Measurements from ENCODE around the gene OR10A5. TPM values are rescaled to one million over a fixed set of nuclear protein-coding genes. Genes with fewer than 3 reads are reported as not detected.

The OR10A5 gene
- total RNA-seq, 3 donors from 2014 or later, result not detected

DNA sequence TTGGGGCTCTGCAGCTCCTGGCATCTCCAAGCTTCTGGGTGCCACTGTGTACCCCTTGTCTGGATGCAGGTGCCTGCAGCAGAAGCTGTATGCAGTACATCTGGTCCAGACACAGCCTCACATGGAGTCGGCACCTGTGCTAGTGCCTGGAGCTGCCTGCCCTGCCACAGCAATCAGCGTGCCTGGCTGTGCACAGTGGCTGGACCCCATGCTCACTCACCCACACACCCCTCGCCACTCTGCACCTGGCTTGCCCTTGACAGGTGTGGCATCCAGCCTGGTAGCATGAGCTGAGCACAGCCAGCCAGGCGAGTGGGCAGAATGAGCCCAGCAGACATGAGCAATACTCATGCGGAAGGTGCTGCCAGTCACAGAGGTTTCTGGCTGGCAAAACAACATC, 26.5 kb upstream of the OR10A5 start:
- H3K4me3 ChIP-seq, result no peak overlapping the region
- H3K4me1 ChIP-seq (ENCODE audit: low read depth), result no peaks in the 10 kb centered on the region
- intact Hi-C loops (cut with DNase I, micrococcal nuclease), result no loop called here
- TF ChIP-seq, protein P1, sequence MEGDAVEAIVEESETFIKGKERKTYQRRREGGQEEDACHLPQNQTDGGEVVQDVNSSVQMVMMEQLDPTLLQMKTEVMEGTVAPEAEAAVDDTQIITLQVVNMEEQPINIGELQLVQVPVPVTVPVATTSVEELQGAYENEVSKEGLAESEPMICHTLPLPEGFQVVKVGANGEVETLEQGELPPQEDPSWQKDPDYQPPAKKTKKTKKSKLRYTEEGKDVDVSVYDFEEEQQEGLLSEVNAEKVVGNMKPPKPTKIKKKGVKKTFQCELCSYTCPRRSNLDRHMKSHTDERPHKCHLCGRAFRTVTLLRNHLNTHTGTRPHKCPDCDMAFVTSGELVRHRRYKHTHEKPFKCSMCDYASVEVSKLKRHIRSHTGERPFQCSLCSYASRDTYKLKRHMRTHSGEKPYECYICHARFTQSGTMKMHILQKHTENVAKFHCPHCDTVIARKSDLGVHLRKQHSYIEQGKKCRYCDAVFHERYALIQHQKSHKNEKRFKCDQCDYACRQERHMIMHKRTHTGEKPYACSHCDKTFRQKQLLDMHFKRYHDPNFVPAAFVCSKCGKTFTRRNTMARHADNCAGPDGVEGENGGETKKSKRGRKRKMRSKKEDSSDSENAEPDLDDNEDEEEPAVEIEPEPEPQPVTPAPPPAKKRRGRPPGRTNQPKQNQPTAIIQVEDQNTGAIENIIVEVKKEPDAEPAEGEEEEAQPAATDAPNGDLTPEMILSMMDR (IDR thresholded peaks at IDR 0.05), result no peak
- no peaks in the 10 kb centered on the region for H3K36me3 ChIP-seq (ENCODE audit: low read depth)
- DNase-seq (no peak), ATAC-seq (no peak)
- H3K9me3 ChIP-seq, result no peaks in the 10 kb centered on the region

GRCh38 chr11:6824136-6824823, 21.2 kb upstream of the OR10A5 start:
- TF ChIP-seq, protein P1 (IDR thresholded peaks at IDR 0.05), result no peak
- H3K9me3 ChIP-seq, result no peaks in the 10 kb centered on the region
- H3K4me1 ChIP-seq (ENCODE audit: low read depth), result no peaks in the 10 kb centered on the region
- DNase-seq (no peak), ATAC-seq (no peak)
- H3K4me3 ChIP-seq, result no peak overlapping the region
- intact Hi-C loops (cut with DNase I, micrococcal nuclease), result no loop called here
- no peaks in the 10 kb centered on the region for H3K36me3 ChIP-seq (ENCODE audit: low read depth)

- Histone ChIP-seq H3K9me3 (no peaks in the 10 kb centered on the region), H3K4me1 (ENCODE audit: low read depth) (no peaks in the 10 kb centered on the region), H3K36me3 (ENCODE audit: low read depth) (no peaks in the 10 kb centered on the region), H3K4me3 (no peak overlapping the region)
- TF ChIP-seq, protein P1 (IDR thresholded peaks at IDR 0.05), result no peak
- no peak for DNase-seq
- intact Hi-C loops (cut with DNase I, micrococcal nuclease), result no loop called here
- ATAC-seq, result no peak
Measured at GRCh38 chr11:6825231-6825744, 20.2 kb upstream of the OR10A5 start.

GRCh38 chr11:6828103-6828502, 17.4 kb upstream of the OR10A5 start:
- no peaks in the 10 kb centered on the region for H3K4me1 ChIP-seq (ENCODE audit: low read depth)
- DNase-seq (no peak), ATAC-seq (no peak)
- intact Hi-C loops (cut with DNase I, micrococcal nuclease), result no loop called here
- TF ChIP-seq, protein P1 (IDR thresholded peaks at IDR 0.05), result no peak
- H3K9me3 ChIP-seq, result no peaks in the 10 kb centered on the region
- no peaks in the 10 kb centered on the region for H3K36me3 ChIP-seq (ENCODE audit: low read depth)
- H3K4me3 ChIP-seq, result no peak overlapping the region

- Histone ChIP-seq H3K4me3 (no peak overlapping the region), H3K36me3 (ENCODE audit: low read depth) (no peaks in the 10 kb centered on the region), H3K9me3 (no peaks in the 10 kb centered on the region), H3K4me1 (ENCODE audit: low read depth) (no peaks in the 10 kb centered on the region)
- ATAC-seq, result no peak
- intact Hi-C loops (cut with DNase I, micrococcal nuclease), result no loop called here
- DNase-seq, result no peak
- TF ChIP-seq, protein P1 (IDR thresholded peaks at IDR 0.05), result no peak
Measured at GRCh38 chr11:6833356-6833755, 12.1 kb upstream of the OR10A5 start.

All from mucosa of descending colon (tissue), 3 donors.